Effector memory CD4-positive, alpha-beta T cell (primary cell): Measurements from ENCODE around the gene DDX6.
"Not testable (repeated sequence)": the region's sequence is repeated elsewhere in the genome, so short reads cannot be mapped to it uniquely, and the experiment has no call there.

Experiments used
- DNase-seq, 3 donors: peaks; one replicate each; pipeline ENCODE4 v3.0.0-alpha.2; 2020
- H3K27ac ChIP-seq: 2 replicates; pipeline ENCODE4 v1.7.0; 2013; ENCODE audit warnings: mild to moderate bottlenecking, low read length, moderate library complexity; ENCODE audit not compliant: insufficient read depth, poor library complexity, severe bottlenecking
- H3K27me3 ChIP-seq: replicated peaks from 2 replicates; pipeline ENCODE4 v1.7.0; 2013; ENCODE audit warnings: mild to moderate bottlenecking, low read length; ENCODE audit not compliant: insufficient read depth, control insufficient read depth, poor library complexity, severe bottlenecking
- H3K36me3 ChIP-seq: 2 replicates; pipeline ENCODE4 v1.7.0; 2013; ENCODE audit warnings: mild to moderate bottlenecking, low read length, moderate library complexity; ENCODE audit not compliant: control insufficient read depth, insufficient read depth
- H3K4me1 ChIP-seq: 2 replicates; pipeline ENCODE4 v1.7.0; 2013; ENCODE audit warnings: low read length, mild to moderate bottlenecking; ENCODE audit not compliant: control insufficient read depth, insufficient read depth, poor library complexity, severe bottlenecking
- H3K4me3 ChIP-seq: 2 replicates; pipeline ENCODE4 v1.7.0; 2013; ENCODE audit warnings: low read length, low read depth, mild to moderate bottlenecking; ENCODE audit not compliant: insufficient read depth, poor library complexity, severe bottlenecking
- H3K9me3 ChIP-seq: 2 replicates; pipeline ENCODE4 v1.7.0; 2013; ENCODE audit warnings: mild to moderate bottlenecking, low read length, moderate library complexity; ENCODE audit not compliant: control insufficient read depth

DDX6 gene

DNA sequence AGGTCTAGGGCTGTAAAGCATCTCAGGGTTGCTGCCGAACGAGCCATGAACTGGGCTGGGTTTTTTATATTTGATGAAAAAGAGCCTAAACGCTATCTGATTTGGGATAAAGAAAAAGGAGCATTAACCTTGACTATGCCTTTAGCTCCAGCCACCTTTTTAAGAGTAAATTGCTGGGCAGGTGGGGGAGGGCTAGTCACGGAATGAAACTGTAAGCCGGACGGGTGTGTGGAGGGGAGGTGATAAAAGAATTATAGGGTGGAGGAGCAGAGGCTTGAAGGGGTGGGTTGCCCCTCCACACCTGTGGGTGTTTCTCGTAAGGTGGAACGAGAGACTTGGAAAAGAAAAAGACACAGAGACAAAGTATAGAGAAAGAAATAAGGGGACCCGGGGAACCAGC lies 70.2 kb downstream of the DDX6 start:
- not testable (repeated sequence) for H3K4me3 ChIP-seq, DNase-seq, H3K9me3 ChIP-seq, H3K36me3 ChIP-seq, H3K4me1 ChIP-seq, H3K27me3 ChIP-seq, H3K27ac ChIP-seq

DNA sequence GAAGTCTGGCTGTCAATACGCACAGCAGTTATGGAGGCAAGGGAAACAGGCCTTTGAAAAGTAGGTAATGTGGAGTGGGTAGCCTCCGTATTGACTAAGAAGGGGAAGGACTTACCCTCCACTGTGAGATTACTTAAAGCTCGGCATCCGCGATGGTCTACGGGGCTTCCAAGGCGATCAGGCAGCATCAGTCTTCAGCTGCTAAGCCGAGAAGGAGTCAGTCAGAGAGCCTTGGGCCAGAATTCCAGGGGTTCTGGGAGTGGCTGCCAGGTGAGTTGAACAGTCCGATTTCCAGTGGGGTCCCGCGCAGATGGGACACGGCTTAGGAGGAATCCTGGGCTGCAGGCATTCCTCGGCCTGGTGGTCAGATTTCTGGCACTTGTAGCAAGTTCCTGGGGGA lies 70.9 kb downstream of the DDX6 start:
- not testable (repeated sequence) for H3K27me3 ChIP-seq, H3K4me3 ChIP-seq, DNase-seq

GRCh38 chr11:118718562-118718961 lies 72.4 kb downstream of the DDX6 start:
- not testable (repeated sequence) for DNase-seq, H3K27me3 ChIP-seq, H3K36me3 ChIP-seq, H3K4me1 ChIP-seq, H3K9me3 ChIP-seq, H3K27ac ChIP-seq, H3K4me3 ChIP-seq

More for the DNA sequence above, 70.9 kb downstream of the DDX6 start:
- not testable (repeated sequence) for H3K36me3 ChIP-seq, H3K4me1 ChIP-seq, H3K9me3 ChIP-seq, H3K27ac ChIP-seq

DNA sequence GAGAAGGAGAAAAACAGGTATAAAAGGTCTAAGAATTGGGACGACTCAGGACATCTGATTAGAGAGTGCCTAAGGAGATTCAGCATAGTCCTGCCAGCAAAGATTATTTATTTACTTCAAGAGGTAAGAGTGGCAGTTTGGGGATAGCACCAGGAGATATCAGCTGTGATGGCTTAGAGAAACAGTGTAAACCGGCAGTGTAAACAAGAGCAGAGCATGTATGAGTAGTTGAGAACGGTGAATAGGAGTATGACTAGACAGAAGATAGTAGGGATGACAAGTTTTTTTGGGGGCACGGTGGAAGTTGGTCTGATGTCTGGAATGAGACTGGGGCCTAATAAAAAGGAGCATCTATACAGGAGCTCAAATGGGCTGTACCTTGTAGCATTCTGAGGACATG lies 73.2 kb downstream of the DDX6 start:
- not testable (repeated sequence) for H3K4me3 ChIP-seq, H3K9me3 ChIP-seq, H3K27ac ChIP-seq, H3K4me1 ChIP-seq, H3K36me3 ChIP-seq, H3K27me3 ChIP-seq, DNase-seq

DNA sequence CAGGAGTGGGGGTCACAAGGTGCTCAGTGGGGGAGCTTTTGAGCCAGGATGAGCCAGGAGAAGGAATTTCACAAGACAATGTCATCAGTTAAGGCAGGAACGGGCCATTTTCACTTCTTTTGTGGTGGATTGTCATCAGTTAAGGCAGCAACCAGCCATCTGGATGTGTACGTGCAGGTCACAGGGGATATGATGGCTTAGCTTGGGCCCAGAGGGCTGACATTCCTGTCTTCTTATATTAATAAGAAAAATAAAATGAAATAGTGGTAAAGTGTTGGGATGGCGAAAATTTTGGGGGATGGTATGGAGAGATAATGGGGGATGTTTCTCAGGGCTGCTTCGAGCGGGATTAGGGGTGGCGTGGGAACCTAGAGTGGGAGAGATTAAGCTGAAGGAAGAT lies 73.7 kb downstream of the DDX6 start:
- not testable (repeated sequence) for H3K36me3 ChIP-seq, DNase-seq, H3K27ac ChIP-seq, H3K4me3 ChIP-seq, H3K9me3 ChIP-seq, H3K4me1 ChIP-seq, H3K27me3 ChIP-seq

- Histone ChIP-seq H3K9me3 (no peaks in the 10 kb centered on the region), H3K4me1 (no peaks in the 10 kb centered on the region), H3K27ac (no peak overlapping the region), H3K4me3 (no peak overlapping the region), H3K27me3 (no peaks in the 10 kb centered on the region), H3K36me3 (no peaks in the 10 kb centered on the region)
- no peak for DNase-seq
Measured at GRCh38 chr11:118715837-118716260, 75.1 kb downstream of the DDX6 start.

GRCh38 chr11:118715245-118715831 lies 75.6 kb downstream of the DDX6 start:
- Histone ChIP-seq H3K27ac (no peak overlapping the region), H3K36me3 (no peaks in the 10 kb centered on the region), H3K4me1 (no peaks in the 10 kb centered on the region), H3K4me3 (no peak overlapping the region), H3K9me3 (no peaks in the 10 kb centered on the region), H3K27me3 (no peaks in the 10 kb centered on the region)
- no peak for DNase-seq

GRCh38 chr11:118714816-118715215 lies 76.1 kb downstream of the DDX6 start:
- no peak for DNase-seq
- H3K4me1 ChIP-seq = no peaks in the 10 kb centered on the region
- no peak overlapping the region for H3K4me3 ChIP-seq
- H3K27me3 ChIP-seq = no peaks in the 10 kb centered on the region
- no peaks in the 10 kb centered on the region for H3K9me3 ChIP-seq
- H3K36me3 ChIP-seq = no peaks in the 10 kb centered on the region
- H3K27ac ChIP-seq = no peak overlapping the region

DNA sequence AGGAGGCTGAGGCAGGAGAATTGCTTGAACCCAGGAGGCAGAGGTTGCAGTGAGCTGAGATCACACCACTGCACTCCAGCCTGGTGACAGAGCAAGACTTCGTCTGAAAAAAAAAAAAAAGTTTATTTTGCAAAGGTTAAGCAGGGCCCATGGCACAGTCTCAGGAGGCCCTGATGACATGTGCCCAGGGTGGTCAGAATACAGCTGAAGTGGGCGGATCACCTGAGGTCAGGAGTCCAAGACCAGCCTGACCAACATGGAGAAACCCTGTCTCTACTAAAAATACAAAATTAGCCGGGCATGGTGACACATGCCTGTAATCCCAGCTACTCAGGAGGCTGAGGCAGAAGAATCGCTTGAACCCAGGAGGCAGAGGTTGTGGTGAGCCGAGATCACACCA lies 76.5 kb downstream of the DDX6 start:
- H3K27me3 ChIP-seq, H3K4me1 ChIP-seq, H3K27ac ChIP-seq, H3K9me3 ChIP-seq, DNase-seq, H3K36me3 ChIP-seq, H3K4me3 ChIP-seq: not testable (repeated sequence)

- H3K4me1 ChIP-seq = peaks cover 27% of the 10 kb centered on the region
- no peaks in the 10 kb centered on the region for H3K9me3 ChIP-seq
- DNase-seq = no peak
- no peak overlapping the region for H3K4me3 ChIP-seq
- H3K36me3 ChIP-seq = no peaks in the 10 kb centered on the region
- no peak overlapping the region for H3K27ac ChIP-seq
- no peaks in the 10 kb centered on the region for H3K27me3 ChIP-seq
Measured at GRCh38 chr11:118708296-118708695, 82.7 kb downstream of the DDX6 start.

DNA sequence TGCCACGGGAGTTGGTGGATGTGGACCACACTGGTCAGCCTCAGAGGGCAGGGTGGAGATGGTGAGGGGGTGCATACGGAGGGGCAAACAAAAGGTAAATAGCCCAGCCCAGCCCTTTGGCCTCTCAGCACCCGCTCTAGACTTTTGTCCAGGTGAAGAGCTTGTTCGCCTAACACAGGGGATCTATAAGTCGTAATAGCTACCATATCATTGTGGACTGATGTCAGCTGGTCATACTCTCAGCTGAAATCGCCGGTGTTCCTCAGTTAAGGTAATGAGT lies 84.5 kb downstream of the DDX6 start:
- Histone ChIP-seq H3K4me3 (no peak overlapping the region), H3K36me3 (no peaks in the 10 kb centered on the region), H3K9me3 (no peaks in the 10 kb centered on the region), H3K27ac (no peak overlapping the region), H3K27me3 (no peaks in the 10 kb centered on the region), H3K4me1 (peaks cover 27% of the 10 kb centered on the region)
- no peak for DNase-seq
